Stimulated activated CD8-positive, alpha-beta memory T cell treated with anti-CD3 and anti-CD28 coated beads, Interleukin-7, amount 100 ng/mL, for 48 hours (primary cell): Measurements from ENCODE around the gene SLC9A8.

Experiments used
- DNase-seq, 2 donors: peaks; one replicate each; pipeline ENCODE4 v3.0.0-alpha.2; 2020; ENCODE audit warnings: low read depth in 1 of 2; ENCODE audit errors: extremely low read depth in 1 of 2

The SLC9A8 gene

DNA sequence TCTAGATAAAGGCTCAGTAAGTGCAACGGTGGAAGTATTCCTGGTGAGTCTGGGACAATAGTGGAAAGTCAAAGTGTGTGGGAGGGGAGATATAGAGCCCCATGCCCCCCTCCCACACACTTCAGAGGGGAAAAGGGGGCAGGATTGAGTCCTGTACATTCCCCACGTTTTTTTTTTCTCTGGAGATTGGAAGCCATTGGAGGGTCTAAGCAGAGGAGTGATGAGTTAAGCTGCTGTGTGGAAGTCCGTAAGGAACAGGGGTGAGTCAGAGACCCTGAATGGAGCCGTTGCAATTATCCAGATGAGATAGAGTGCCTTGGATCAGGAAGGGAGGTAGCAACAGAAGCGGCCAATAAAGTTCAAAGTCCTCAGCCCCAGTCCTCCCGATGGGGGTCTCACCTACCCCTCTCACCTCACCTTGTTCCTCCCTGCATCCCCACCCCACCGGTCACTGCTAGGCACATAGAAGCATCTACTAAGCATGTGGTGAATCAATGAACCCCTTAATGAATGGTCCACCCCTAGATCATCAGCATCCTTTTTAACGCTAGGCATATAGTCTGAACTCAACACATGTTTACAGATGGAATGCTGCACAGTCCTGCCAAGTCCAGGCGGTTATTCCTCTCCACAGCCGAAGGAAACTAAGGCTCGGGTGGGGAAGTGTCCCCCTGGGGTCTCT lies 662 bp upstream of the SLC9A8 start:
- DNase-seq: no peak

DNA sequence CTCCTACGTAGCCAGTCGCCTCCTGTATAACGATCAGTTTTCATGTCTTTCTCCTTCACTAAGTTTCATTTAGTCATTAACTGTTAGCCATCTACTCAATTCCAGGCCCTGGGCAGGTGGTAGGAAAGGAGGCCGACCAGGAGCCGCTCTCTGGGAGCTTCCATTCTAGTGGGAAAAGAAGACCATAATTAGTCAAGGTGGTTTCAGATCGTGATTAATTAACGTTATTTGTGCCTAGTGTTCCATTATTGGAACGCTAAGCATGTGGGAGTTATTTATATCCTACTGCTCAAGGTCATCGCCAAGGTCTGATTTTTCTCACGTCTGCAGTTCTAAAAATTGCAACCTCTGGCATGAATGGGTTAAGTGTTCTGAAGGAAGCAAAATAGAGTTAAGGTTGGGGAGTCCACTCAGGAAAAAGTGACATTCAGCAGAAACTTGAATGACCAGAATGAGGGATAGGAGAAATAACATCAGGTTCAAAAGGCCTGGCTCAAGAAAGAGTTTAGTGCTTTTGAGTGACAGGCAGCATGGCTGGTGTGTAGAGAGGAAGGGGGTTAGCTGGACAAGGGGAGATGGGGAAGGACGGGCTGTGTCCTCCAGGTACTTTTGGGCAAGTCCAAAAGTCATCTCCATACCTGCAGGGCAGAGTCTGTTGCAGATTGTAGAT lies 812 bp downstream of the SLC9A8 start:
- no peak for DNase-seq

DNA sequence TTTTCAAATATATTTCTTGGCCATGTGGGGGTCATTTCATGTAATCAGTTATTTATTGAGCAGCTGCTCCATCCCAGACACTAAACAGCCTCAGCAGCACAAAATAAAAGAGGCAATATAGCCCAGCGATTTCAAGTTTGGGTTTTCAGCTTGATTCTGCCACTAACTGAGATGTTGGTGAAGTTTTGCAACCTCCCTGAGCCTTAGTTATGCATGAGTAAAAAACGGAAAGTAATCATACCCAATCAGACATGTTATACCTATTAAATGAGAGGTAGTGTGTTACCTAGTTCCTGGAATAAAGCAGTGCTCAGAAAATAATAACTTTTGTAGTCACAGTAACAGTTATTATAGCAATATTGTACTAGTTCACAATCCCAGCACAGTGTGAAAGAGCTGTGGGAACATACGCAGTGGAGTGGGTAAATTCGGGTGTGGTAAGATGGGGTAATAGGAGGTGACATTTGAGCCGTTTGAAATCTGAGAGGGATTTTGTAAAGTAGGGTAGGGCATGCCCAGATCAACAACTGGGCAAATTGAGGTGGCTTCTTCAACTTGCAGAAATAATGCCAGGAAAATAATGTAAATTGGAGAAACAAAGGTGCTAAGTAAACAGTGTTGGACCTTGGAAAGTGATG lies 1.5 kb downstream of the SLC9A8 start:
- no peak for DNase-seq

DNA sequence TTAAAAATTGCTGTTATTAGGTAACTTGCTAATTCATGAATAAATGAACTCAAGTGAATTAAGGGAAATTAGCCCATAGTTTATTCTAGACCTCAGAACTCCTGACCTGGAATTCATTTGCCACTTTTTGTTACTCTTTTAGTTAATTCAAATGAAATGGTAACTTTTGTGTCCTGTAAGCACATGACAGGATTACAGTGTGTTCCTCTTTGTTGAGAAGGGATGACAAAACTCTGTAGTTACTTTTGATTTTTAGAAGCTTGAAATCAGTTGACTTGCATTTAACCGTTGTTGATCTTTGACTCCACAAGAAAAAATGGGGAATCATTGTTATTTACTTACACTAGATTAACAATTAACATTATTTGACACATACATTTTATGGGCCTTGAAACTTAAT lies 6.2 kb downstream of the SLC9A8 start:
- DNase-seq: no peak

DNA sequence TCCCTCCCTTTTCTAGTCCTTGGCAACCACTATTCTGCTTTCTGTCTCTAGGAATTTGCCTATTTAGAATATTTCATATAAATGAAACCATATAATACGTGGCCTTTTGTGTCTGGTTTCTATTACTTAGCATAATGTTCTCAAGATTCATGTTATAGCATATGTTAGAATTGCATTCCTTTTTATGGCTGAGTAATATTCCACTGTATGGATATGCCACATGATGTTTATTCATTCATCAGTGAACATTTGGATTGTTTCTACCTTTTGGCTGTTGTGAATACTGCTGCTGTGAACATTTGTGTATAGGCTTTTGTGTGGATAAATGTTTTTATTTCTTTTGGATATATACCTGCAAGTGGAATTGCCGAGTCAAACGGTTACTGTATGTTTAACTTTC lies 7.1 kb downstream of the SLC9A8 start:
- DNase-seq: no peak

DNA sequence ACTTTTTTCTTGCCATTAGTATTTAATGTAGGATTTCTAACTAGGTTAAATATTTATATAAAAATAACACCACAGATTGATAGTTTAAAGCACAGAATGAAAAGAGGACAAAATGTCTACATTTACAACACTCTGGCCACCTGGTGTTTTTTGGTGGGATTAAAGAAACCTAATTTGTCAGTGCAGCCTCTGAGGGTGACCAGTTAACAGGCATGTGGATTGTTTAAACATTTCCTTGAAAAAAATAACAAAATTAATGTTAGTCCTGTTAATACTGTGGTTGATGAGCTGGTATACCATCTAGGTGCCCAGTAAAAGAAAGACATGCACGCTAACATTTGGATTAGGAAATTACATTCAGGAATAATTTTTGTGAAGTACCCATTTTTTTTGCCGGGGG lies 8.8 kb downstream of the SLC9A8 start:
- no peak for DNase-seq

DNA sequence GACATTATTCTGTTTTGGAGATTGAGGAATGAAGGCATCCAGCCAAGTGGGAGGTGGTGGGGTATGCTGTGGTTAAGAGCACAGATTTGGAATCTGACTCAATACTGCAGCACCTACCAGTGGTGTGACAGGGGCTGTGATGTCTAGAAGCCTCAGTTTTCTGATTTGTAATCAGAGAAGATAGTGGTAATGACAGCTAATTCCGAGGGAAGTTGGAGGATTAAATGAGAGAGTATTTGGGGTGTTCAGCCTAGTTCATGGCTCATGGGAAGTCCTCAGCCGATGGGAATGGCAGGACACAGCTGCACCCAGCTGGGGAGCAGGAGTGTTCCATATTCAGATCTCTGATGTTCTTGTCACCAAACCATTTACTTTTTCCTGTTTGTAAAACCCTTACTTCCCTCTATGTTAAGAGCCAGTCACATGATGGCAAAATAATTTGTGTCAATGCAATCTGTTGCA lies 9.3 kb downstream of the SLC9A8 start:
- no peak for DNase-seq

DNA sequence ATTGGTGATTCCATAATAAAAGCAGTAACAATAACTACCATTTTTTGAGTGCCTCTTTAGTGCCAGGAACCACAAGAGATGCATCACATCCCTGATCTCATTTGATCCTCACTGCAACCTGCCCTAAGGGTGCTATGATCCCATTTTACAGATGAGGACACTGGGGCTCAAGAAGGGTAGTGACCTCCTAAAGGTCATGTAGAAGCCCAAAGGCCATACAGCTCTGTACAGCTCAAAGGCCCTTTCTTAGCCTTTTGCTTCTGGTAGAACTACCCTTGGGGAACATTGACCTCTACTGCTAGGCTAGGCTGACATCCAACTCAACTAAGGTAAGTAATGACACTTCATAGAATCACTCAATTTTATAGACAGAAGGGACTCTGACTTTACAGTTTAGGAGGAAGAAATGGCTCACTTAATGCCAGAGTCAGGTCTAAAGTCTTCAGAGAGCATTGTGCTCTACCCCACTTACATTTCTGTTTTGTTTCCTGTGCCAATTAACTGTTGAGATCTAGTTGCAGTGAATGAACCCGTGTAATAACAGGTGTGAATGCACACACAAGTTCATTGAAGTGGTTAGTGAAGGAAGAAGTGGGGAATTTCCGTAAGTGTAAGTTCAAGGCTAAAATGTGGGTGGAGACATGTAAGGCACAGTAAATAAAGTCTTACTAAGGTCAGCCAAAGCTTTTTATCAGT lies 10.7 kb downstream of the SLC9A8 start:
- DNase-seq: no peak

DNA sequence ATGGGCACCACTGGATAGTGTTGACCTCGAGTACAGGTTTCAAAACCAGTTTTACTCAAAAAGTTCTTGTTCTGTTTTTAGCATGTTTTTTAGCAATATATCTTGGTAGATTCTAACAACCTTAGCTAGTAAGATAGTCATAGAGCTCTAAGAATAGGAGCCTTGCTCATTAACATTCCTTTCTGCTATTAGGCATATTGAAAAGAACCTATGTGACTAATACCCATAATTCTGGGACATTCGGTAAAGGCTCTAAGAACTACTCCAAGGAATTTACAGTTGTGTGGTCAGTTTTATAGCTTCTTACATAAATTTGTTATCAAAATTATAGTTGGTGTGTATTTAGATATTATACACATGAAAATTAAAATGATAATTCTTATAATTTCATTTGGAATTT lies 11.6 kb downstream of the SLC9A8 start:
- no peak for DNase-seq

DNA sequence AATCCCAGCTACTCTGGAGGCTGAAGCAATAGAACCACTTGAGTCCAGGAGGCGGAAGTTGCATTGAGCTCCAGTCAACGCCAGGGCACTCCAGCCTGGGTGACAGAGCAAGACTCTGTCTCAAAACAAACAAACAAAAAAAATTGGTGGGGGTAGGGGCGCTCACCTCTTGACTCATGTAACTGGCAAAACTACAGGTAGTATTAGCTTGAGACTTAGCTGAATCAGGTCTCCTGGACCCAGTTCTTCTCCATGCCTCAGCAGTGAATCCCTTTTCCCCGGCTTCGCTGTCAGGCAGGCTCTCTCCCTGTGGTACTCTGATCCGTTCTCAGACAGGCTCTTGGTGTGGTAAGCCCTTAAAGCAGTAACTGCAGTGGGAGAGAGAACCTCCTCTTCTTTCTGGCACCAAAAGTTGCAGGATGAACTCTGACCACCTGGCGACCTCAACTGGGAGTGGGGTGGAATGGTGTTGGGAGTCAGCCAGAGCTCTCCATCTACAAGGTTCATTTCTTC lies 12.9 kb downstream of the SLC9A8 start:
- no peak for DNase-seq

DNA sequence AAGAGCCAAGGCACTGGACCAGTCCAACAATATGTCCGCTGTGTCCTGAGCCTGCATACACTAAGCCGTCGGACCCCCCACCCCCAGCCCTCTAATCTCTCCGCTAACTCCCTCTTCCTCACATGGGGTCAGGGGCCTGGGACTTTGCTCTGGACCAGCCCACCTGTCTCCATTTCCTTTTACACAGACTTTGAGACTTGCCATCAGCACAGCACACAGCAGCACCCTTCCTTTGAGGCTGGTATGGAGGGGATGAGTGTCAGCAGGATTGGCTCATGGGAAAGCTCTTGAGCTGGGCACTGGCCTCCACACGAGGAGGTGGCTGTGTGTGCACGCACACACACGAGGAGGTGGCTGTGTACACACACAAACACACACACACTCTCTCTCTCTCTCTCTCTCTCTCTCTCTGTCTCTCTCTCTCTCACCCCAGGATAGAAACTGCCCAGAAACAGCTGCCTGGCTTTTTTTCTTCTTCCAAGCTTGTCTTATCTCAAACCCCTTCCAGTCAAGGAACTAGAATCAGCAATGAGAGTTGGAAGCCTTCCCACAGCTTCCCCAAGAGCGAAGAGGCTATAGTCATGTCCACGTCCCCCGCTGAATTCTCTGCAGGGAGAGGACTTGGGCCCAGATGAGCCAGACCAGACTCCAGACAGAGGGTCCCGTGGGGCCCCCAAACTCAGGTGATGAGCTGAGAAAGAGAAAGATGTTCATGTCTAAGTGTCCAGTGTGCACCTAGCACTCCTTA lies 18.6 kb downstream of the SLC9A8 start:
- no peak for DNase-seq

DNA sequence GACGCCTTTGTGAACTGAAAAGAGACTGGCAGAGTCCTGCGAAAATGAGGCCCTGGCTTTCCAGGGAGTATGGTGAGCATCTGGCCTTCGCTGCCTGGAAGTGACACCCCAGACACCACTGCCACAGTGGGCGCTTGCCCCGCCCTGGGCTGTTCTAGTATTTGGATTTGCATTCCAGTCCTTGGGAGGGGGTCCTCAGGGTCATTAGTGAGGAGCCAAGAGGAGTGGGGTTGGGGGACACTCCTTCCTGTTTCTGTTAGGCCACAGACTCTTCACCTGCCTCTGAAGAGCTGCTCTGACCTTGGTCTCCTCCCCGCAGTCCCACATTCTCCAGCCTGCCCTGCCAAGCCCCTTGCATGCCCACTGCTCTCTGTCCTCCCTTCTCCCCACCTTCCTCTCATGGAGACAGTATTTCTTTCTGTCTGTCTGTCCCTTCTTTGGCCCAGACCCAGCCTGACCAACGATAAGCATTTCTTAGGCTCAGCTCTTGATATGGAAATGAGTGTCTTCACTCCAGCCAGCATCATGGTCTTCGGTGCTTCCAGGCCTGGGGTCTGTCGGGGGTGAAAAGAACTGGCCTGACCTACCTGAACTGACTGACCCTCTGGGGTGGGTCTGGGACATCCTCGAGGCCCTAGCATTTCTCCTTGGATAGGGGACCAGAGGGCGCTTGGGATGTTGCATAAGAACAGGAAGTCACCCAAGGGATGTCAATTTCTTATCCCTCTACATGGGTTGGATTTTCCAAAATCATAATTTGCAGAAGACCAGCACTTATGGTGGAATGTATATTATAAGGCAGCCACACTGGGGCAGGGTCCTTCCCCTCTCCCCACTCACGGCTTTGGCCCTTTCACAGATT lies 19.4 kb downstream of the SLC9A8 start:
- DNase-seq: no peak

DNA sequence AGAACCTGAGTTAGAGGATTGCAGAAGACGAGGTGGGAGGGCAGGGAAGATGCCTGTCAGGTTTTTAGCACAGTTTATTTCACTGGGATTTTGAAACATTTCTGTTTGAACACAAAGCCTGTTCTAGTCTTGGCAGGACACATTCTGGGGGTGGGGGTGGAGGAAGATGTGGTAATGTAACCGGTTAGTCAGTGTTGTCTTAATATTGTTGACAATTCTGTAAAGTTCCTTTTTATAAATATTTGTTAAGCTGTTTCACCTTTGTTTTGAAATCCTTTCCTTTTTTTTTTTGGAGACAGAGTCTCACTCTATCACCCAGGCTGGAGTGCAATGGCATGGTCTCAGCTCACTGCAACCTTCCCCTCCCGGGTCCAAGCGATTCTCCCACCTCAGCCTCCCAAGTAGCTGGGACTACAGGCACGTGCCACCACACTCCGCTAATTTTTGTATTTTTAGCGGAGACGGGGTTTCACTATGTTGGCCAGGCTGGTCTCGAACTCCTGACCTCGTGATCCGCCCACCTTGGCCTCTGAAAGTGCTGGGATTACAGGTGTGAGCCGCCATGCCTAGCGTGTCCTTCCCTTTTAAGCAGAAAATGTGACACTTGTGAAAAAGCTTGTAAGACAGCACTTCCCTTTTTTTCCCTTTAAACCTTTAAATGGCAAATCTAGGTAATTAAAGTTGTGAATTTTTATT lies 20.2 kb downstream of the SLC9A8 start:
- no peak for DNase-seq

DNA sequence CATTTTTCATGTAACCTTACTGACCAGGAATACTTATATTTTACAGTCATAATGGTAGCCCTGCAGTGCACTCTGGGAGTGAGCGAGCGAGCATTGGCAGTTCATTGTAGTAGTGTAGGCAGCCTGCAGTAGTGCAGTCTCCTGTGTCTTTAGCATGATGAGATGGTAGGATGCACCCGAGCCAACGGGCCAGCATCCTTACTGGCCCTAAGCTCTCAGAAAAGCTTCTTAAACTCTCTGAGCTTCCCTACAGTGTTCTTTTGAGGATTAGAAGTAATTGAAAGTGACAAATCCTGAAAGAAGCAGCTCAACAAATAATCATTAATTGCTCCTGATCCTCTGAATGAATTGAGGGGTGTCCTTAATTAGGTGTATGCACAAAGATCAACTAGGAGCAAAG lies 20.9 kb downstream of the SLC9A8 start:
- DNase-seq: no peak

DNA sequence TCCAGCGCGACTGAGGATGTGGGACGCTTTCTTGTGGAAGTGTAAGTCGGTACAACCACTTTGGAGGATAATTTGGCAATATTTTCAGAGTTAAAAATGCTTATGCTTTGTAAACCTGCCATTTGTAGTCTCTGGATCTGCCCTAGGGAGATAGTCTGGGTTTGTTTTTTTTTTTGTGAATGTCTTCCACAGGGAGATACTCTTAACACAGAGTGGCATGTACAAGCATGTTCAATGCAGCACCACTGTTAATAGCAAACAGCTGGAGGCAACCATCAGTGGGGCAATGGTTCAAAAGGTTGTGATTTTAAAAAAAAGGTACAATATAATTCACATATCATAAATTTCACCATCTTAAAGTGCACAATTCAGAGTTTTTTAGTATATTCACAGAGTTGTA lies 22.4 kb downstream of the SLC9A8 start:
- no peak for DNase-seq

DNA sequence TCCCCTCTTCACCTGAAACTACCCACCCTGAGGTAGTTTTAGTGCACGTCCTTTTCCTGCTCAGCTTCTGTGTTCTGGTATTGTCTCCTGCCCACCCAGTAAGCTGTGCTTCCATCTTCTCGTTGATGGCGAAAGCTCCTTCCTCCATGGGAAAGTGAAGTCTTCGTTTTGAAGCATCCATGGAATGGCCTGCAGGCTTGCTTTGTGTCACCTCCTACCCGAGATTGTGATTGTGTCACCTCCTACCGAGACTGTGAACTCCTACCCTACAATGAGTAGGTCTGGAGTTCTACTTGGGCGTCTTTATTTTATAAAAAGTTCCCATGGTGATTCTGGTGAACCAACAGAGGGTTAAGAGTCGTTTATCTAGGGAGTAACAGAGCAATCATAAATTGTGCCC lies 25.9 kb downstream of the SLC9A8 start:
- no peak for DNase-seq

DNA sequence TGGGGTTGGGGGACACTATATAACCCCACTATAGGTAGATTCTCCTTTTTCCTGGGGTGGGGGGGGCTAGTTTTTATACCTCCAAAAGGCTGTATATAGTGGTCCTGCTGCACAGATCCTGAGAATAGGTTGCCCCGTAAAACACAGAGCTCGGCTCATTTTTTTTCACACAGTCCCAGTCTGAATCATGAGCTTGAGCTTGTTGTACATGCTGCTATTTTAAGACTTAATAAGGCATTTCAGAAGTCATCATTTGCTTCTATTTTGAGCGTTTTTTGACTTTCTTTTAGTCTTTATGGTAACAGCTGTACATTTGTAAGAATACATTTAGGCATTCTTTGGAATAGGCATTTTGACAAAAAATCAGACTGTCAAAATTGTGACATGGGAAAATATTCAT lies 30.5 kb downstream of the SLC9A8 start:
- no peak for DNase-seq

DNA sequence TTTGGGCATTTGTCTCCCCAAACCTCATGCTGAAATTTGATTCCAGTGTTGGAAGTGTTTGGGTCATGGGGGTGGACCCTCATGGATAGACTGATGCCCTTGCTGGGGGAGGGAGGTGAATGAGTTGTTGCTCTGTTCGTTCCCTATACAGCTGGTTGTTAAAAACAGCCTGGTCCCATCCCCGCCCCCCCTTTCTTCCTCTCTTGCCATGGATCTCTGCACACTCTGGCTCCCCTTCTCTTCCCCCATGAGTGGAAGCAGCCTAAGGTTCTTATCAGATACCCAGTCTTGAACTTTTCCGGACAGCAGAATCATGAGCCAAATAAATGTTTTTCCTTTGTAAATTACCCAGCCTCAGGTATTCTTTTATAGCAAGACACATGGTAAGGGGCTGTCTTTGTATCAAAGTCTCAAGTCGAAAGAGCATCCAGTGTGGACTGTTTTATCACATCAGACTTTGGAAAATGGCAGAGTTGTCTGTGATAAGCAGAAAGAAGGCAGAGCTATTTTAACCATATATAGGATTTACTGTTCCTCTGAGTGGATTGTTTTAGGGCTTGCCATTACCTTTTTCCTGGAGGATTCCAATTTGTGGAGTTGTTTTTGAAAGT lies 31.2 kb downstream of the SLC9A8 start:
- DNase-seq: no peak

DNA sequence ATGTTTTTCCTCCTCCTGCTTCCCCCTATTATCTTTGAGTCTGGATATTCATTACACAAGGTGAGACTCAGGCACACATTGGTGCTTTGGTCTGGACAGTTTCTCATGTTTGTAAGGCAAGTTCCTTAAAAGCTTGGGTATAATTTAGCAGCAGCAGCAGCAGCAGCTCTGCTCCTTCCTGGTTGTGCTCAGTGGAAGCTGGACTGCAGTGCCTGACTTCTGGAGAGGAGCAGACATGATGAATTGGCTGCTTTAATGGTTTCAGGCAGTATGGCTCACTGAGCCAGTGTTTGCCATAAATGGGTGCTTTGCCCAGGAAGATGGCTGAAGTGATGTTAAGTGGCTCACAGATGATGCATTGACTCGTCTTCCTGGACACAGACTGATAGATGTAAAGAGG lies 32.4 kb downstream of the SLC9A8 start:
- no peak for DNase-seq
